GM12892 (cell line): ENCODE measurements around the gene RNFT2.

Experiments used
- POLR2A ChIP-seq: IDR thresholded peaks from 2 replicates; pipeline ENCODE4 v1.6.1; 2011; ENCODE audit warnings: low read depth, low read length, control low read depth
- POLR2AphosphoS5 ChIP-seq: IDR thresholded peaks from 2 replicates; pipeline ENCODE4 v1.6.1; 2011; ENCODE audit warnings: low read depth, low read length, control low read depth
- TAF1 ChIP-seq: IDR thresholded peaks from 2 replicates; pipeline ENCODE4 v1.6.1; 2011; ENCODE audit warnings: low read depth, mild to moderate bottlenecking, control low read depth, low read length, borderline replicate concordance

DNA sequence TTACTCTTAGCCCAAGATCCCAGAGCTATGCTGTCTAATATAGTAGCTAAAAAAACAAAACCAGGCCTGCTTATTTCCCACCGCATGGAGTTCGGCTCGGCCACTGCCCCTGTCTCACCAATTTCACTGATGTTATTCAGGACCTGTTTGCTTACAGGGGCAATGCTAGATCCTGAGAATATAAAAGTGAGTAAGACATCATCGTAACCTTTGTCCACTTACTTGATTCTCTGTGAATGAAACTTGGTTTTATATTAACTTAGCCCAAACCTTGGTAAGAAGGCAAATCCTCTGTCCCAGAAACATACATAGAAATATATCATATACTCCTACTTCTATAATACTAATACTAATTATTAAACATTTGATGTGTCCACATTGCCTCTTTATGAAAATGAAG lies 56.6 kb downstream of the RNFT2 start:
- TF ChIP-seq TAF1 (no peak), POLR2A (no peak), POLR2AphosphoS5 (no peak)
